Liver (tissue), 9 donors: ENCODE measurements around the gene REPS2. TPM values are rescaled to one million over a fixed set of nuclear protein-coding genes. Genes with fewer than 3 reads are reported as not detected.
"Not testable (repeated sequence)": the region's sequence is repeated elsewhere in the genome, so short reads cannot be mapped to it uniquely, and the experiment has no call there.

Experiments used
- DNase-seq: peaks from one replicate; pipeline ENCODE4 v3.0.0-alpha.2; 2017; ENCODE audit warnings: low spot score
- H3K27ac ChIP-seq, 2 donors: one replicate each; pipeline ENCODE4 v1.7.0; 2013; ENCODE audit warnings: inconsistent platforms in 2 of 2, low read length in 2 of 2, control low read depth in 1 of 2, low read depth in 1 of 2, mild to moderate bottlenecking in 1 of 2
- H3K27me3 ChIP-seq, 4 donors: one replicate each; pipeline versions ENCODE4 v1.6.1 to v1.7.0; 2013; ENCODE audit warnings: low read length in 3 of 4, inconsistent platforms in 1 of 4, mild to moderate bottlenecking in 1 of 4, moderate library complexity in 1 of 4; ENCODE audit not compliant: control insufficient read depth in 4 of 4, insufficient read depth in 4 of 4
- H3K36me3 ChIP-seq, 4 donors: one replicate each; pipeline versions ENCODE4 v1.6.1 to v1.7.0; 2013; ENCODE audit warnings: low read length in 3 of 4, mild to moderate bottlenecking in 3 of 4, low read depth in 1 of 4, moderate library complexity in 1 of 4; ENCODE audit not compliant: control insufficient read depth in 4 of 4, insufficient read depth in 3 of 4
- H3K4me1 ChIP-seq, 4 donors: one replicate each; pipeline versions ENCODE4 v1.6.1 to v1.7.0; 2013; ENCODE audit warnings: low read length in 3 of 4, mild to moderate bottlenecking in 3 of 4, moderate library complexity in 1 of 4; ENCODE audit not compliant: control insufficient read depth in 4 of 4, insufficient read depth in 4 of 4
- H3K4me3 ChIP-seq, 3 donors: one replicate each; pipeline versions ENCODE4 v1.6.1 to v1.7.0; 2013; ENCODE audit warnings: low read length in 3 of 3, control low read depth in 1 of 3, low read depth in 1 of 3, mild to moderate bottlenecking in 1 of 3
- H3K9ac ChIP-seq, 2 donors: one replicate each; pipeline ENCODE4 v1.7.0; 2013; ENCODE audit warnings: low read length in 2 of 2, mild to moderate bottlenecking in 2 of 2, moderate library complexity in 2 of 2, control low read depth in 1 of 2, low read depth in 1 of 2
- H3K9me3 ChIP-seq, 4 donors: one replicate each; pipeline versions ENCODE4 v1.6.1 to v1.7.0; 2013; ENCODE audit warnings: low read length in 3 of 4; ENCODE audit not compliant: control insufficient read depth in 4 of 4
- ATF3 ChIP-seq: IDR thresholded peaks from 2 replicates; pipeline ENCODE4 v1.6.1; 2016; ENCODE audit warnings: antibody characterized with exemption
- CTCF ChIP-seq: fragments of 150-350 bp; IDR thresholded peaks from 2 replicates; pipeline ENCODE4 v1.5.1; 2017; ENCODE audit warnings: improper control_type of control experiment, low read depth, low read length; ENCODE audit not compliant: missing input control
- FOXA1 ChIP-seq: IDR thresholded peaks from 2 replicates; pipeline ENCODE4 v1.6.1; 2016; ENCODE audit warnings: antibody characterized with exemption
- FOXA2 ChIP-seq: IDR thresholded peaks from 2 replicates; pipeline ENCODE4 v1.6.1; 2016; ENCODE audit warnings: antibody characterized with exemption
- JUND ChIP-seq, 2 donors: IDR thresholded peaks; 2 replicates each; pipeline ENCODE4 v1.6.1; 2016; ENCODE audit warnings: antibody characterized with exemption in 2 of 2
- RXRA ChIP-seq, 2 donors: IDR thresholded peaks; 2 replicates each; pipeline ENCODE4 v1.6.1; 2017 to 2018; ENCODE audit warnings: antibody characterized with exemption in 2 of 2, mild to moderate bottlenecking in 1 of 2
- SP1 ChIP-seq: IDR thresholded peaks from 2 replicates; pipeline ENCODE4 v1.6.1; 2018; ENCODE audit warnings: antibody characterized with exemption, mild to moderate bottlenecking
- TAF1 ChIP-seq: conservative IDR thresholded peaks from 2 replicates; pipeline ENCODE4 v1.6.1; 2016; ENCODE audit warnings: antibody characterized with exemption, mild to moderate bottlenecking
- ZBTB33 ChIP-seq: IDR thresholded peaks from 2 replicates; pipeline ENCODE4 v1.6.1; 2016; ENCODE audit warnings: antibody characterized with exemption
- WGBS: extraction: QIAGEN DNeasy Blood & Tissue Kit; methylation state at CpG from one replicate; pipeline ENCODE4 v1.1.7; 2013; 5-methylcytosine and 5-hydroxymethylcytosine counted together
- polyA plus RNA-seq, 2 donors: library from polyadenylated mRNA; stranded (reverse) in 1 of 2; unstranded in 1 of 2; fragments of 200-250 nt in 1 of 2; fragments of >200 nt in 1 of 2; fragmentation: Nextera tagmentation in 1 of 2; extraction: Ambion mirVana in 1 of 2; gene quantifications; one replicate each; pipeline versions ENCODE4 v1.2.1 to v1.2.3, GENCODE V29; 2013 to 2015
- total RNA-seq, 2 donors: library from RNA; depleted of rRNA; stranded (reverse); fragments of >200 nt; gene quantifications; one replicate each; pipeline ENCODE4 v1.2.3, GENCODE V29; 2014
- TF ChIP-seq, protein P1 (sequence below): IDR thresholded peaks from 2 replicates; pipeline ENCODE4 v1.6.1; 2016; ENCODE audit warnings: antibody characterized with exemption
- donor health status: healthy.
- donor health status: healthy.
- donor health status: healthy.
- donor health status: healthy.
- donor health status: healthy.

The REPS2 gene
- total and polyA plus RNA-seq, 4 donors = 3.5 to 10.7 (median 6.2) TPM

DNA sequence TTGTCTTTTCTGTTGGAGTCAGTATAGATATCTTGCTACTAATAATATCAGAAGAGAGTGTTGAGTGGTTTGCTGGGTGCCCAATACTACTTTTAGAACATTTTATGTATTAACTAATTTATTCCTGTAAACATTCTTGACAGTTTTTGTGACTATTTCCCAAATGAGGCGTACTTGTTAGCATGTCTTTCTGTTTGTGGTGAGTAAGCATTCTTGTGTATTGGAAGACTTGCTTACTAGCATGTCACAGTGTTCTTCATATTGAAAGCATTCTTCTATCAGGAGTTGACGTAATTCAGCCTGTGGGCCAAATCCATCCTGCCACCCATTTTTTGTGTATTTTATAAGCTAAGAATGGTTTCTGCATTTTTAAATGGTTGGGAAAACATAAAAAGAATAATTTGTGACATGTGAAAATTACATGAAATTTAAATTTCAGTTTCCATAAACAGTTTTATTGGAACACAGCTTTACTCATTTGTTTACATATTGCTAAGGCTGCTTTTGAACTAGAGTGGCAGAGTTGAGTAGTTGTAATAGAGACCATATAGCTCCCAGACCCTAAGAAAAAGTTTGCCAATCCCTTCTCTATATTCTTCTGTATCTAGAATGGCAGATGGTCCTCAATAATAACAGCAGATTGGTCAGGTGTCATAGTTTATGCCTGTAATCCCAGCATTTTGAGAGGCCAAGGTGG lies 20.4 kb downstream of the REPS2 start:
- Histone ChIP-seq H3K4me1 (no peaks in the 10 kb centered on the region), H3K36me3 (no peaks in the 10 kb centered on the region), H3K27ac (no peak overlapping the region), H3K27me3 (no peaks in the 10 kb centered on the region), H3K9ac (no peak overlapping the region), H3K4me3 (no peak overlapping the region), H3K9me3 (no peaks in the 10 kb centered on the region)
- 90% methylated on average over 2 of the region's 2 CpGs for WGBS
- TF ChIP-seq FOXA2 (no peak), JUND (IDR thresholded peaks at IDR 0.05) (no peak), SP1 (no peak), ATF3 (no peak), ZBTB33 (no peak), RXRA (IDR thresholded peaks at IDR 0.05) (no peak)
- TF ChIP-seq, protein P1, sequence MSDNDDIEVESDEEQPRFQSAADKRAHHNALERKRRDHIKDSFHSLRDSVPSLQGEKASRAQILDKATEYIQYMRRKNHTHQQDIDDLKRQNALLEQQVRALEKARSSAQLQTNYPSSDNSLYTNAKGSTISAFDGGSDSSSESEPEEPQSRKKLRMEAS = no peak
- no peak for DNase-seq

DNA sequence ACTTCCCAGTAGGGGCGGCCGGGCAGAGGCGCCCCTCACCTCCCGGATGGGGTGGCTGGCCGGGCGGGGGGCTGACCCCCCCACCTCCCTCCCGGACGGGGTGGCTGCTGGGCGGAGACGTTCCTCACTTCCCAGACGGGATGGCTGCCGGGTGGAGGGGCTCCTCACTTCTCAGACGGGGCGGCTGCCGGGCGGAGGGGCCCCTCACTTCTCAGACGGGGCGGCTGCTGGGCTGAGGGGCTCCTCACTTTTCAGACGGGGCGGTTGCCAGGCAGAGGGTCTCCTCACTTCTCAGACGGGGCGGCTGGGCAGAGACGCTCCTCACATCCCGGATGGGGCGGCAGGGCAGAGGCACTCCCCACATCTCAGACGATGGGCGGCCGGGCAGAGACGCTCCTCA lies 22.3 kb downstream of the REPS2 start:
- not testable (repeated sequence) for H3K4me1 ChIP-seq, H3K9ac ChIP-seq, H3K27ac ChIP-seq, H3K36me3 ChIP-seq, DNase-seq, H3K9me3 ChIP-seq, H3K4me3 ChIP-seq, H3K27me3 ChIP-seq
- 90% methylated on average over 26 of the region's 29 CpGs for WGBS

DNA sequence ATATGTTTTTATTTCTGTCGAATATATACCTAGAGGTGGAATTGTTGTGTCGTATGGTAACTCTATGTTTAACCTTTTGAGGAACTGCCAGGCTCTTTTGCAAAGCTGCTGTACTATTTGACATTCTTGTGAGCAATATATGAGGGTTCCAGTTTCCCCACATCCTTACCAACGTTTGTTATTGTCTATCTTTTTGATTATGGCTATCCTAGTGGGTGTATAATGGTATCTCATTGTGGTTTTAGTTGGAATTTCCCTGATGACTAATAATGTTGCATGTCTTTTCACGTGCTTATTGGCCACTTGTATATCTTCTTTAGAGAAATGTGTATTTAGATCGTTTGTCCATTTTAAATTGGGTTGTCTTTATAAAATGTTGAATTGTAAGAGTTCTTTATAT lies 24.5 kb downstream of the REPS2 start:
- no peak for DNase-seq
- 78% methylated on average over 5 of the region's 5 CpGs for WGBS

More for the DNA sequence above, 24.5 kb downstream of the REPS2 start:
- Histone ChIP-seq H3K4me3 (no peak overlapping the region), H3K27ac (no peak overlapping the region), H3K4me1 (no peaks in the 10 kb centered on the region), H3K9ac (no peak overlapping the region), H3K9me3 (no peaks in the 10 kb centered on the region), H3K36me3 (no peaks in the 10 kb centered on the region), H3K27me3 (no peaks in the 10 kb centered on the region)
- TF ChIP-seq SP1 = no peak
- TF ChIP-seq, protein P1 = no peak
- no peak for TF ChIP-seq TAF1
- TF ChIP-seq CTCF = no peak
- TF ChIP-seq ZBTB33 = no peak
- TF ChIP-seq FOXA1 = no peak
